Activated CD8-positive, alpha-beta memory T cell treated with anti-CD3 and anti-CD28 coated beads for 1 hour (primary cell): ENCODE measurements around the gene TAGLN2.

Experiments
- DNase-seq, 2 donors: peaks; one replicate each; pipeline ENCODE4 v3.0.0-alpha.2; 2020; ENCODE audit warnings: low read depth in 1 of 2; ENCODE audit errors: extremely low read depth in 1 of 2

Gene TAGLN2

GRCh38 chr1:159924791-159925718 is at the start of gene TAGLN2:
Gene TAGLN2, minus strand, starts transcription at chr1:159925507. Its CDS starts 4,998 bp downstream, at chr1:159920509.
- peak; percentile 76 to 83 for DNase-seq

GRCh38 chr1:159974350-159974965 is 49.2 kb upstream of the TAGLN2 start:
- DNase-seq = no peak

- DNase-seq = no peak
These were observed 48.1 kb upstream of the TAGLN2 start for GRCh38 chr1:159973350-159973940.

GRCh38 chr1:159972443-159973205 is 47.3 kb upstream of the TAGLN2 start:
- DNase-seq = no peak

- DNase-seq = no peak
These were observed 45.6 kb upstream of the TAGLN2 start for GRCh38 chr1:159970932-159971342.

GRCh38 chr1:159968901-159969300 is 43.6 kb upstream of the TAGLN2 start:
- DNase-seq = no peak

GRCh38 chr1:159965263-159965662 is 40.0 kb upstream of the TAGLN2 start:
- DNase-seq = no peak

- no peak for DNase-seq
These were observed 38.8 kb upstream of the TAGLN2 start for GRCh38 chr1:159964144-159964543.

- DNase-seq = no peak
These were observed 36.9 kb upstream of the TAGLN2 start for GRCh38 chr1:159962176-159962575.

GRCh38 chr1:159961636-159962035 is 36.3 kb upstream of the TAGLN2 start:
- no peak for DNase-seq

- no peak for DNase-seq
These were observed 35.5 kb upstream of the TAGLN2 start for GRCh38 chr1:159960721-159961381.

GRCh38 chr1:159959451-159959850 is 34.1 kb upstream of the TAGLN2 start:
- DNase-seq = no peak

GRCh38 chr1:159958719-159959380 is 33.5 kb upstream of the TAGLN2 start:
- DNase-seq = no peak

- DNase-seq = no peak
These were observed 32.5 kb upstream of the TAGLN2 start for GRCh38 chr1:159957824-159958268.

- DNase-seq = no peak
These were observed 30.1 kb upstream of the TAGLN2 start for GRCh38 chr1:159955456-159955855.

- DNase-seq = no peak
These were observed 28.5 kb upstream of the TAGLN2 start, which contains the start of gene SLAMF9 for GRCh38 chr1:159953536-159954515. Gene SLAMF9, minus strand, starts transcription at chr1:159954237. Its CDS starts 100 bp downstream, at chr1:159954137.

- no peak for DNase-seq
These were observed 27.6 kb upstream of the TAGLN2 start for GRCh38 chr1:159952932-159953331.

GRCh38 chr1:159951551-159951950 is 26.2 kb upstream of the TAGLN2 start:
- no peak for DNase-seq

- no peak for DNase-seq
These were observed 25.7 kb upstream of the TAGLN2 start for GRCh38 chr1:159951016-159951415.
